Measurements from ENCODE around the gene TCF7.

DNA sequence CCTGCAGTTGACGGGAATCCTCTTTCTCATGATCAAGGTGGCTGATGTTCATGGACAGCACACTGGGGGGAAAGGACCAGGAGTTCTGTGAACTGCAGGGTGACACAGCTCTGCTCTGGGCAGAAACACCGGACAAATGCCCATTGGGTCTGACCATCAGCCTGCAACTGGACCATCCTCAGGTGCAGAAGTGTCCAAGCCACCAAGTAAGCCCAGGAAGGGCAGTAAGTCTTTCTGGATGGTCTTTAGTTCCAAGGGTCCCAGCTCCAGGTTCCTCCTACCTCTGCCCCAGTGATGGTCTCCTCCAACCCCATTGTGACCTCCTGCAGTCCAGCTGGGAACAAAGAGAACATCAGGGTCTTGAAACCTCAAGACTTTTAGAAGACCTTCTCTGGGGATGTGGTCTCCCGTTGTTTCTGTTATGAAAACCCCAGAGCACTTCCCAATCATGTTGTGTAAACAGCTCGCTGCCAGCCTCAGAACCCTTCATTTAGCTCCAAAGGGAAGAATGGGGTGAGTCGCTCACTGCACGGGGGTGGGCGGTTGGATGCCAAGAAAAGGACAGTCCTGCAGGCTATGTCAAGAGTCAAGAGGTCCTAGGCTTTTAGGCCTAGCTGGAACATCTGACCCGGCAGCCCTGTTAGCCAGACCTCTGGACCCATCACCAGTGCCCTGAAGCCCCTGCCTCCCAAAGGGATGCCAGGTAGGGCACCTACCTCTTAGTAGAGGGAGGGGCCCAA lies 41.8 kb upstream of the TCF7 start:
- TF ChIP-seq, protein P1, sequence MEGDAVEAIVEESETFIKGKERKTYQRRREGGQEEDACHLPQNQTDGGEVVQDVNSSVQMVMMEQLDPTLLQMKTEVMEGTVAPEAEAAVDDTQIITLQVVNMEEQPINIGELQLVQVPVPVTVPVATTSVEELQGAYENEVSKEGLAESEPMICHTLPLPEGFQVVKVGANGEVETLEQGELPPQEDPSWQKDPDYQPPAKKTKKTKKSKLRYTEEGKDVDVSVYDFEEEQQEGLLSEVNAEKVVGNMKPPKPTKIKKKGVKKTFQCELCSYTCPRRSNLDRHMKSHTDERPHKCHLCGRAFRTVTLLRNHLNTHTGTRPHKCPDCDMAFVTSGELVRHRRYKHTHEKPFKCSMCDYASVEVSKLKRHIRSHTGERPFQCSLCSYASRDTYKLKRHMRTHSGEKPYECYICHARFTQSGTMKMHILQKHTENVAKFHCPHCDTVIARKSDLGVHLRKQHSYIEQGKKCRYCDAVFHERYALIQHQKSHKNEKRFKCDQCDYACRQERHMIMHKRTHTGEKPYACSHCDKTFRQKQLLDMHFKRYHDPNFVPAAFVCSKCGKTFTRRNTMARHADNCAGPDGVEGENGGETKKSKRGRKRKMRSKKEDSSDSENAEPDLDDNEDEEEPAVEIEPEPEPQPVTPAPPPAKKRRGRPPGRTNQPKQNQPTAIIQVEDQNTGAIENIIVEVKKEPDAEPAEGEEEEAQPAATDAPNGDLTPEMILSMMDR (IDR thresholded peaks at IDR 0.05; ENCODE audit: insufficient read depth, low read length, poor library complexity, severe bottlenecking): no peak
- TF ChIP-seq EZH2phosphoT487 (conservative IDR thresholded peaks at IDR 0.05; ENCODE audit: low read length): no peak

All from SU-DHL-6 (cell line).